PC-9 (cell line): Measurements from ENCODE around the gene PXN. TPM values are rescaled to one million over a fixed set of nuclear protein-coding genes. Genes with fewer than 3 reads are reported as not detected.

Experiments used
- BruUV-seq: library from RNA; stranded (reverse); fragments of 400-500 nt; replicated peaks from 2 replicates; lab custom pipeline; 2021; lab: Mats Ljungman, UMichigan
- CTCF ChIA-PET: fragments of 300-600 bp; sonication (Branson Sonifier 250); formaldehyde crosslinking; loops from one replicate; lab custom pipeline; 2022; ENCODE audit warnings: antibody characterized with exemption; lab: Charles Lee
- POLR2A ChIA-PET: fragments of 300-600 bp; sonication (Branson Sonifier 250); formaldehyde crosslinking; loops from one replicate; lab custom pipeline; 2022; ENCODE audit warnings: antibody characterized with exemption; ENCODE audit not compliant: unreplicated experiment; lab: Charles Lee
- DNase-seq, 2 experiments: peaks; one replicate each; pipeline versions ENCODE4 v3.0.0 to v3.0.0-alpha.2; 2015 to 2022; ENCODE audit warnings: mixed read lengths in 1 of 2
- H2AFZ ChIP-seq: fragments of 200-600 bp; sonication (generic); 2 replicates; pipeline ENCODE4 v1.8.1; 2017; ENCODE audit warnings: antibody characterized with exemption
- H3F3A ChIP-seq: fragments of 200-600 bp; sonication (generic); 2 replicates; pipeline ENCODE4 v1.8.1; 2017; ENCODE audit warnings: antibody characterized with exemption, mild to moderate bottlenecking, low read depth; ENCODE audit not compliant: insufficient read depth
- H3K27ac ChIP-seq: fragments of 200-600 bp; sonication (generic); 2 replicates; pipeline ENCODE4 v1.6.1; 2016; ENCODE audit warnings: mixed run types
- H3K27me3 ChIP-seq: fragments of 200-600 bp; sonication (generic); 2 replicates; pipeline ENCODE4 v1.6.1; 2016; ENCODE audit warnings: low read depth, mixed run types; ENCODE audit not compliant: insufficient read depth
- H3K36me3 ChIP-seq: fragments of 200-600 bp; sonication (generic); 2 replicates; pipeline ENCODE4 v1.6.1; 2016; ENCODE audit warnings: low read depth, mixed run types
- H3K4me1 ChIP-seq: fragments of 200-600 bp; sonication (generic); replicated peaks from 2 replicates; pipeline ENCODE4 v1.6.1; 2016; ENCODE audit warnings: mixed run types; ENCODE audit not compliant: insufficient read depth
- H3K4me2 ChIP-seq: fragments of 200-600 bp; sonication (generic); 2 replicates; pipeline ENCODE4 v1.6.1; 2017; ENCODE audit warnings: mixed run types
- H3K4me3 ChIP-seq: fragments of 200-600 bp; sonication (generic); 2 replicates; pipeline ENCODE4 v1.6.1; 2016; ENCODE audit warnings: mixed run types
- H3K79me2 ChIP-seq: fragments of 200-600 bp; sonication (generic); 2 replicates; pipeline ENCODE4 v1.6.1; 2017; ENCODE audit warnings: low read depth, mixed run types
- H3K9me2 ChIP-seq: fragments of 200-600 bp; sonication (generic); 2 replicates; pipeline ENCODE4 v1.8.1; 2017; ENCODE audit warnings: mild to moderate bottlenecking; ENCODE audit not compliant: insufficient read depth
- H3K9me3 ChIP-seq: fragments of 200-600 bp; sonication (generic); 2 replicates; pipeline ENCODE4 v1.8.1; 2016; ENCODE audit warnings: low read depth; ENCODE audit not compliant: insufficient read depth
- H4K20me1 ChIP-seq: fragments of 200-600 bp; sonication (generic); 2 replicates; pipeline ENCODE4 v1.8.1; 2017; ENCODE audit not compliant: insufficient read depth
- CTCF ChIP-seq: fragments of 200-600 bp; sonication (generic); conservative IDR thresholded peaks from 2 replicates; pipeline ENCODE4 v1.6.1; 2017; ENCODE audit warnings: mixed run types, antibody characterized with exemption, mild to moderate bottlenecking, moderate library complexity
- EZH2 ChIP-seq: fragments of 200-600 bp; sonication (generic); IDR thresholded peaks from 2 replicates; pipeline ENCODE4 v1.8.0; 2017; ENCODE audit warnings: antibody characterized with exemption, low read depth
- intact Hi-C: fragments of 100-400 bp; cut with micrococcal nuclease; formaldehyde crosslinking; loops from one replicate; pipeline ENCODE4 v1.10.0; 2022; ENCODE audit not compliant: unreplicated experiment
- total RNA-seq: library from RNA; stranded (reverse); gene quantifications from 2 replicates; pipeline ENCODE4 v1.2.3, GENCODE V29; 2021

The PXN gene
- total RNA-seq, 1 experiment from 2014 or later: 218 TPM

- H3K36me3 ChIP-seq: no peaks in the 10 kb centered on the region
- H3K4me3 ChIP-seq: peak overlapping the region; percentile 54
- no peak overlapping the region for H2AFZ ChIP-seq
- BruUV-seq: TSS peak; percentile 52
- DNase-seq: peak; percentile 92 to 94
- POLR2A ChIA-PET: interaction anchor here (0.6 to 5.5 kb wide), 8 partner anchors 18 to 895 kb away, joined by 3 to 222 read pairs (median 8); partner anchors contain the start of genes PXN, RNU4-1, RNU4-2 and RPLP0
- H3K79me2 ChIP-seq: peaks cover 62% of the 10 kb centered on the region
- intact Hi-C loops: loop anchor here (1.0 to 2.0 kb wide), 3 partner anchors 8 to 217 kb away; partner anchors contain the start of genes GATC, RPLP0 and TRIAP1
- H3K27me3 ChIP-seq: no peaks in the 10 kb centered on the region
- H3K9me2 ChIP-seq: no peaks in the 10 kb centered on the region
- peak overlapping the region; percentile 98 for H3K4me2 ChIP-seq
- no peak for TF ChIP-seq CTCF
- no peak for TF ChIP-seq EZH2
- H3K4me1 ChIP-seq: peaks cover 65% of the 10 kb centered on the region
- H3F3A ChIP-seq: peaks cover 56% of the 10 kb centered on the region
- CTCF ChIA-PET: interaction anchor here (0.7 to 4.5 kb wide), 7 partner anchors 8 to 127 kb away, joined by 5 to 50 read pairs (median 12); partner anchors contain the start of genes PXN and RNU4-2
- peak overlapping the region; percentile 99 for H3K27ac ChIP-seq
- H3K9me3 ChIP-seq: no peaks in the 10 kb centered on the region
- no peaks in the 10 kb centered on the region; the same call in 1 of the 2 replicates for H4K20me1 ChIP-seq
These were observed 35.8 kb downstream of the PXN start for GRCh38 chr12:120229487-120230325.

- Histone ChIP-seq H3K4me3 (peak overlapping the region; percentile 54; the same call in 1 of the 2 replicates), H3F3A (peaks cover 52% of the 10 kb centered on the region), H3K79me2 (peaks cover 55% of the 10 kb centered on the region), H4K20me1 (no peaks in the 10 kb centered on the region), H2AFZ (no peak overlapping the region), H3K36me3 (no peaks in the 10 kb centered on the region), H3K4me2 (peak overlapping the region; percentile 98), H3K9me3 (no peaks in the 10 kb centered on the region), H3K4me1 (peaks cover 59% of the 10 kb centered on the region), H3K27me3 (no peaks in the 10 kb centered on the region), H3K9me2 (no peaks in the 10 kb centered on the region), H3K27ac (peak overlapping the region; percentile 99)
- BruUV-seq: no TSS peak
- DNase-seq: peak; percentile 63 to 73
- CTCF ChIA-PET: interaction anchor here (0.7 to 4.5 kb wide), 8 partner anchors 8 to 128 kb away, joined by 3 to 50 read pairs (median 10); partner anchors contain the start of genes PXN, RNU4-1 and RNU4-2
- POLR2A ChIA-PET: interaction anchor here (0.6 to 5.5 kb wide), 5 partner anchors 19 to 62 kb away, joined by 3 to 222 read pairs (median 22); partner anchors contain the start of genes PXN and RNU4-2
- intact Hi-C loops: loop anchor here (1.0 to 2.0 kb wide), 3 partner anchors 8 to 218 kb away; partner anchors contain the start of genes GATC, RPLP0 and TRIAP1
- no peak for TF ChIP-seq EZH2
These were observed 36.5 kb downstream of the PXN start for GRCh38 chr12:120229071-120229486.

GRCh38 chr12:120228291-120229070 lies 37.0 kb downstream of the PXN start:
- Histone ChIP-seq H3K4me1 (peaks cover 53% of the 10 kb centered on the region), H3K27me3 (no peaks in the 10 kb centered on the region), H3K4me3 (peak overlapping the region; percentile 54; the same call in 1 of the 2 replicates), H3K9me3 (no peaks in the 10 kb centered on the region), H3K36me3 (no peaks in the 10 kb centered on the region), H3K9me2 (no peaks in the 10 kb centered on the region), H3F3A (peaks cover 46% of the 10 kb centered on the region), H3K27ac (peak overlapping the region; percentile 99), H3K4me2 (peak overlapping the region; percentile 98), H4K20me1 (no peaks in the 10 kb centered on the region), H3K79me2 (peaks cover 49% of the 10 kb centered on the region), H2AFZ (no peak overlapping the region)
- intact Hi-C loops: loop anchor here (1.0 to 2.0 kb wide), 5 partner anchors 9 to 218 kb away; partner anchors contain the start of genes GATC, PXN, RNU4-2 and RPLP0
- DNase-seq: peak; percentile 80 to 92
- BruUV-seq: no TSS peak
- CTCF ChIA-PET: interaction anchor here (0.6 to 4.5 kb wide), 15 partner anchors 9 to 88 kb away, joined by 3 to 50 read pairs (median 6); partner anchors contain the start of genes PXN, RNU4-1, RNU4-2 and RPLP0
- POLR2A ChIA-PET: interaction anchor here (0.5 to 5.5 kb wide), 5 partner anchors 13 to 66 kb away, joined by 4 to 222 read pairs (median 23); partner anchors contain the start of genes PXN, RNU4-2 and RPLP0
- TF ChIP-seq CTCF (peak; percentile 81), EZH2 (no peak)
